ENCODE results near the gene DZIP1L.
"Not testable (repeated sequence)": the region's sequence is repeated elsewhere in the genome, so short reads cannot be mapped to it uniquely, and the experiment has no call there.

Gene DZIP1L

DNA sequence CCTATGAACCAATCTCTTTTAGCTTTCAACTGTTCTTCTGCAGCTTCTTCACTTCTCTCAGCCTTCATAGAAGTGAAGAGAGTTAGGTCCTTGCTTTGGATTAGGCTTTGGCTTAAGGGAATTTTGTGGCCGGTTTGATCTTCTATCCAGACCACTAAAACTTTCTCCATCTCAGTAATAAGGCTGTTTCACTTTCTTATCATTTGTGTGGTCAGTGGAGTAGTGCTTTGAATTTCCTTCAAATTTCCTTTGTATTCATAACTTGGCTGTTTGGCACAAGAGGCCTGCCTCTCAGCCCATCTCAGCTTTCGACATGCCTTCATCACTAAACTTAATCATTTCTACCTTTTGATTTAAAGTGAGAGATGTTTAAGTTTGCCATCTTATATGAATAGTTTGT is 21.7 kb downstream of the DZIP1L start:
- H3K36me3 ChIP-seq (ENCODE audit: control insufficient read depth, insufficient read depth, low read length) = no peaks in the 10 kb centered on the region
- H3K4me3 ChIP-seq (replicated peaks; ENCODE audit: low read depth, low read length) = no peak overlapping the region
- DNase-seq (ENCODE audit: extremely low read depth, insufficient read length) = no peak
- no peaks in the 10 kb centered on the region; the same call in none of the 2 replicates for H3K27me3 ChIP-seq (replicated peaks; ENCODE audit: control insufficient read depth, insufficient read depth, low read length)
- no peak for TF ChIP-seq CTCF (IDR thresholded peaks at IDR 0.05; ENCODE audit: insufficient read depth, low read length, poor library complexity, severe bottlenecking)

GRCh38 chr3:138092023-138092422 is 23.4 kb downstream of the DZIP1L start:
- no peaks in the 10 kb centered on the region for H3K36me3 ChIP-seq (ENCODE audit: control insufficient read depth, insufficient read depth, low read length)
- H3K4me3 ChIP-seq (replicated peaks; ENCODE audit: low read depth, low read length) = no peak overlapping the region
- DNase-seq (ENCODE audit: extremely low read depth, insufficient read length) = no peak
- H3K27me3 ChIP-seq (replicated peaks; ENCODE audit: control insufficient read depth, insufficient read depth, low read length) = no peaks in the 10 kb centered on the region; the same call in none of the 2 replicates
- TF ChIP-seq CTCF (IDR thresholded peaks at IDR 0.05; ENCODE audit: insufficient read depth, low read length, poor library complexity, severe bottlenecking) = no peak

DNA sequence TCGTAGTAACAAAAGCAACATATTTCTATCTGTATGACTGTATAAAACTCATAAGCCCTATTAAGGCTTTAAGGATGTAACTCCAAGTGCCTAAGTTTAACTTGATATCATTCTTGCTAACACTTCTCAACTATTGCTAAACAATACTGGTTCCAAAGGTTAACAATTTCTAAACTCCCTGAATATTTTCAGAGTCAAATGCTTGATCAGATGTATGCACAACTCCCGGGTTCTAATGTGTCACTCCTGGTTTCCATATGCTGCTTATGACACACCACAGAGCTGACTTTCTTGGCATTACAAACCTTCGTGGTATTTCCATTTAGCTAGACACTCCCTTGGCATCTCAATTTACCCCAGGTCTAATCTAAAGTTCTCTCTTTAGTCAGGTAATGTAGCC is 26.3 kb downstream of the DZIP1L start:
- no peaks in the 10 kb centered on the region; the same call in 1 of the 2 replicates for H3K27me3 ChIP-seq (replicated peaks; ENCODE audit: control insufficient read depth, insufficient read depth, low read length)
- TF ChIP-seq CTCF (IDR thresholded peaks at IDR 0.05; ENCODE audit: insufficient read depth, low read length, poor library complexity, severe bottlenecking) = no peak
- H3K4me3 ChIP-seq (replicated peaks; ENCODE audit: low read depth, low read length) = no peak overlapping the region
- H3K36me3 ChIP-seq (ENCODE audit: control insufficient read depth, insufficient read depth, low read length) = no peaks in the 10 kb centered on the region
- no peak for DNase-seq (ENCODE audit: extremely low read depth, insufficient read length)

GRCh38 chr3:138085745-138086144 is 29.7 kb downstream of the DZIP1L start:
- H3K4me3 ChIP-seq (replicated peaks; ENCODE audit: low read depth, low read length); DNase-seq (ENCODE audit: extremely low read depth, insufficient read length); H3K36me3 ChIP-seq (ENCODE audit: control insufficient read depth, insufficient read depth, low read length); H3K27me3 ChIP-seq (replicated peaks; ENCODE audit: control insufficient read depth, insufficient read depth, low read length): not testable (repeated sequence)

DNA sequence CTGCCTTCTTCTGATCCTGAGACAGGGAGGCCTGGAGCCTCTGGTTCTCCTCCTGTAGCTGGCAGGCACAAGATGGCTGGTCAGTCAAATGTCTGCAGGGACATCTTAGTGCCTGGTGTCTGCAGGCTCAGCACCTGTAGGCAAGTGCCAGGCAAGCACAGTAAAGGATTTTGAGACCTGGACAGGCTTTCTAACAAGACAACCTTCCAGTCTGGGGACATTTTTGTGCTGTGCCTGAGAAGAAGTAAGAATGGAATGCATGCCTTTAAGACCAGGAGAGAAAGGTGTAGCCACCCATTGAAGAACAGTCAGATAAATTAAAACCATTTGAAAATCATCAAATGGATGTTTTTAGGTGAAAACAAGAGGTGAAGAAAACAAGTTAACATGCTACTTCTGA is 31.2 kb downstream of the DZIP1L start:
- Histone ChIP-seq H3K4me3 (replicated peaks; ENCODE audit: low read depth, low read length) (no peak overlapping the region), H3K36me3 (ENCODE audit: control insufficient read depth, insufficient read depth, low read length) (no peaks in the 10 kb centered on the region), H3K27me3 (replicated peaks; ENCODE audit: control insufficient read depth, insufficient read depth, low read length) (peaks cover 2% of the 10 kb centered on the region)
- TF ChIP-seq CTCF (IDR thresholded peaks at IDR 0.05; ENCODE audit: insufficient read depth, low read length, poor library complexity, severe bottlenecking) = no peak
- DNase-seq (ENCODE audit: extremely low read depth, insufficient read length) = no peak

GRCh38 chr3:138082992-138083386 is 32.4 kb downstream of the DZIP1L start:
- H3K4me3 ChIP-seq (replicated peaks; ENCODE audit: low read depth, low read length) = no peak overlapping the region
- no peak for TF ChIP-seq CTCF (IDR thresholded peaks at IDR 0.05; ENCODE audit: insufficient read depth, low read length, poor library complexity, severe bottlenecking)
- no peak for DNase-seq (ENCODE audit: extremely low read depth, insufficient read length)
- H3K36me3 ChIP-seq (ENCODE audit: control insufficient read depth, insufficient read depth, low read length) = no peaks in the 10 kb centered on the region
- H3K27me3 ChIP-seq (replicated peaks; ENCODE audit: control insufficient read depth, insufficient read depth, low read length) = peaks cover 2% of the 10 kb centered on the region

Measured in GM06990 (cell line).